HepG2 (cell line): ENCODE results near the gene HHIPL1. TPM values are rescaled to one million over a fixed set of nuclear protein-coding genes. Genes with fewer than 3 reads are reported as not detected.

Experiments
- ATAC-seq: fragments of 200-7000 bp; cut with Tn5 transposase; 3 replicates; pipeline ENCODE4 v1.9.1; 2020; ENCODE audit warnings: mild to moderate bottlenecking, moderate library complexity
- BruUV-seq: library from RNA; stranded (reverse); fragments of 400-500 nt; replicated peaks from 2 replicates; lab custom pipeline; 2021; lab: Mats Ljungman, UMichigan
- CTCF ChIA-PET: fragments of 300-600 bp; formaldehyde crosslinking; extraction: SDS; loops from one replicate; lab custom pipeline; 2021; ENCODE audit warnings: low total read pairs, inconsistent platforms, low intra/inter-chr PET ratio; lab: Yijun Ruan, JAX
- POLR2A ChIA-PET: fragments of 350-600 bp; sonication (Branson Sonifier 250); formaldehyde crosslinking; loops from one replicate; lab custom pipeline; 2020; ENCODE audit warnings: antibody characterized with exemption, inconsistent platforms; lab: Yijun Ruan, JAX
- DNase-seq: peaks from one replicate; pipeline ENCODE4 v3.0.0-alpha.2; 2015; ENCODE audit warnings: low spot score
- FAIRE-seq: peaks from 3 replicates; lab custom pipeline; 2011; peaks lifted over from hg19 to GRCh38; lab: Jason Lieb, UNC
- H2AFZ ChIP-seq: one replicate; pipeline ENCODE4 v1.6.1; 2011; ENCODE audit warnings: low read length, inconsistent platforms
- H3K27ac ChIP-seq: fragments of 300-600 bp; 3 replicates; pipeline ENCODE4 v1.8.0; 2011; ENCODE audit warnings: mixed run types, mild to moderate bottlenecking, mixed read lengths, low read length, inconsistent platforms; ENCODE audit not compliant: insufficient read depth; ENCODE audit errors: extremely low read length
- H3K27me3 ChIP-seq, 2 experiments: fragments of 200-600 bp in 1 of 2; 2 replicates in 1 of 2; 3 replicates in 1 of 2; pipeline versions ENCODE4 v1.6.0 to v1.8.0; 2011; ENCODE audit warnings: low read length in 2 of 2, mild to moderate bottlenecking in 2 of 2, moderate library complexity in 2 of 2, inconsistent platforms in 1 of 2; ENCODE audit not compliant: insufficient read depth in 2 of 2, control insufficient read depth in 1 of 2
- H3K36me3 ChIP-seq, 2 experiments: fragments of 200-600 bp in 1 of 2; replicated peaks in 1 of 2; 2 replicates in 1 of 2; 3 replicates in 1 of 2; pipeline versions ENCODE4 v1.5.1 to v1.8.0; 2011; ENCODE audit warnings: low read length in 2 of 2, inconsistent platforms in 1 of 2; ENCODE audit not compliant: insufficient read depth in 2 of 2, control insufficient read depth in 1 of 2
- H3K4me1 ChIP-seq: 2 replicates; pipeline ENCODE4 v1.5.1; 2012; ENCODE audit warnings: low read length, inconsistent platforms; ENCODE audit not compliant: insufficient read depth
- H3K4me2 ChIP-seq: 2 replicates; pipeline ENCODE4 v1.6.0; 2011; ENCODE audit warnings: low read depth, low read length, inconsistent platforms
- H3K4me3 ChIP-seq, 3 experiments: fragments of 200-600 bp in 1 of 3; sonication (generic), shearing (Covaris generic) in 1 of 3; replicated peaks in 1 of 3; 2 replicates each; pipeline ENCODE4 v1.5.1; 2011 to 2016; ENCODE audit warnings: low read length in 3 of 3, inconsistent platforms in 2 of 3, low read depth in 2 of 3, mild to moderate bottlenecking in 2 of 3, control low read depth in 1 of 3, mixed read lengths in 1 of 3; ENCODE audit not compliant: insufficient read depth in 1 of 3
- H3K79me2 ChIP-seq: one replicate; pipeline ENCODE4 v1.6.1; 2011; ENCODE audit warnings: low read length, inconsistent platforms; ENCODE audit not compliant: insufficient read depth
- H3K9ac ChIP-seq: 2 replicates; pipeline ENCODE4 v1.6.0; 2011; ENCODE audit warnings: mild to moderate bottlenecking, low read depth, low read length, inconsistent platforms; ENCODE audit not compliant: insufficient read depth
- H3K9me3 ChIP-seq: 2 replicates; pipeline ENCODE4 v1.5.1; 2012; ENCODE audit warnings: mild to moderate bottlenecking, low read length
- H4K20me1 ChIP-seq: 2 replicates; pipeline ENCODE4 v1.6.0; 2011; ENCODE audit warnings: inconsistent platforms, mild to moderate bottlenecking, low read length, moderate library complexity; ENCODE audit not compliant: insufficient read depth
- BHLHE40 ChIP-seq: IDR thresholded peaks from 2 replicates; pipeline ENCODE4 v1.6.1; 2011; ENCODE audit warnings: low read length, improper control_type of control experiment
- GLI4 ChIP-seq: sonication (generic); formaldehyde crosslinking; IDR thresholded peaks from 2 replicates; pipeline ENCODE4 v1.5.1; 2020; ENCODE audit warnings: missing genetic modification reagents, mild to moderate bottlenecking, moderate library complexity, borderline replicate concordance
- NPAS2 ChIP-seq: sonication (generic); formaldehyde crosslinking; IDR thresholded peaks from 2 replicates; pipeline ENCODE4 v1.8.0; 2022; ENCODE audit warnings: mild to moderate bottlenecking, missing genetic modification reagents, borderline replicate concordance
- TARDBP ChIP-seq: sonication (generic); formaldehyde crosslinking; IDR thresholded peaks from 2 replicates; pipeline ENCODE4 v1.8.0; 2022; ENCODE audit warnings: mild to moderate bottlenecking, missing genetic modification reagents
- ZFP41 ChIP-seq: sonication (generic); formaldehyde crosslinking; IDR thresholded peaks from 2 replicates; pipeline ENCODE4 v1.4.0; 2020; ENCODE audit warnings: mild to moderate bottlenecking, missing genetic modification reagents, borderline replicate concordance
- ZNF205 ChIP-seq: IDR thresholded peaks from 2 replicates; pipeline ENCODE4 v1.6.1; 2018; ENCODE audit warnings: missing biosample characterization, missing genetic modification reagents
- ZNF296 ChIP-seq: sonication (generic); formaldehyde crosslinking; conservative IDR thresholded peaks from 2 replicates; pipeline ENCODE4 v1.5.0; 2020; ENCODE audit warnings: mild to moderate bottlenecking, missing genetic modification reagents
- ZNF75D ChIP-seq: sonication (generic); formaldehyde crosslinking; IDR thresholded peaks from 2 replicates; pipeline ENCODE4 v1.8.1; 2023; ENCODE audit warnings: missing genetic modification reagents, mild to moderate bottlenecking, borderline replicate concordance
- WGBS: methylation state at CpG from one replicate; pipeline ENCODE4 v1.1.6; 2017; ENCODE audit warnings: low lambda C conversion rate; 5-methylcytosine and 5-hydroxymethylcytosine counted together
- in situ Hi-C: cut with HindIII; loops from 2 replicates; pipeline ENCODE4 v1.10.0; 2017; ENCODE audit warnings: low pct_unique_long_range_greater_than_20kb; ENCODE audit not compliant: extremely low pct_ligation_motif_present
- intact Hi-C: fragments of 100-400 bp; cut with micrococcal nuclease; formaldehyde crosslinking; loops from one replicate; pipeline ENCODE4 v1.10.0; 2022; ENCODE audit not compliant: unreplicated experiment
- polyA plus RNA-seq, 8 experiments: library from polyadenylated mRNA; depleted of rRNA in 3 of 8; stranded (reverse) in 7 of 8; unstranded in 1 of 8; fragments of >200 nt; fragmentation: Illumina TruSeq in 4 of 8; extraction: Trizol in 4 of 8; gene quantifications; 2 replicates each; pipeline versions ENCODE4 v1.2.1 to v1.2.3, GENCODE V29; 2011 to 2016; ENCODE audit warnings: low read depth in 4 of 8, missing spikeins in 1 of 8, mixed read lengths in 1 of 8; ENCODE audit not compliant: insufficient read depth in 1 of 8
- total RNA-seq, 5 experiments: library from RNA; depleted of rRNA; stranded (reverse); fragments of >200 nt; fragmentation: Illumina TruSeq; extraction: Trizol; gene quantifications; 2 replicates each; pipeline ENCODE4 v1.2.3, GENCODE V29; 2016; ENCODE audit warnings: low read depth in 1 of 5
- TF ChIP-seq, protein P1 (sequence below): sonication (generic); formaldehyde crosslinking; IDR thresholded peaks from 2 replicates; pipeline ENCODE4 v1.8.0; 2023; ENCODE audit warnings: mild to moderate bottlenecking, missing genetic modification reagents
- TF ChIP-seq, protein P2 (sequence below): IDR thresholded peaks from 2 replicates; pipeline ENCODE4 v1.6.1; 2016; ENCODE audit warnings: low read depth, borderline replicate concordance
- TF ChIP-seq, protein P3 (sequence below): sonication (generic); formaldehyde crosslinking; IDR thresholded peaks from 2 replicates; pipeline ENCODE4 v1.5.0; 2020; ENCODE audit warnings: missing genetic modification reagents
- TF ChIP-seq, protein P4 (sequence below): sonication (generic); formaldehyde crosslinking; IDR thresholded peaks from 2 replicates; pipeline ENCODE4 v1.4.0; 2020; ENCODE audit warnings: missing genetic modification reagents, borderline replicate concordance

Gene HHIPL1
- total and polyA plus RNA-seq, 2 of the 13 experiments (the other 11 are each of a cell fraction or from before 2014, with no cell fraction given), result not detected

DNA sequence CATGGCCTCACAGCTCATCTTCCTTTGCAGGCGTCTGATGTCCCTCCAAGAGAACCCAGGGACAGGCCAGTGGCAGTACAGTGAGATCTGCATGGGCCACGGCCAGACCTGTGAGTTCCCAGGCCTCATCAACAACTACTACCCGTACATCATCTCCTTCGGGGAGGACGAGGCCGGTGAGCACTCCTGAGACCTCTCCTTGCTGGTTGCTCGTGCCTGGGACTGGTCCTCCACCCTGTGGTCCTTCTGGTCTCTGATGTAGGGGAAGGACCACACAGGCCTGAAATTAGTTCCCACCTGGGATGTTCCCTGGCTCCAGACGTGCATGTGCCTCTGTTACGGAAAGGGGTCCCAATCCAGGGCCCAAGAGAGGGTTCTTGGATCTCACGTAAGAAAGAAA is 17.9 kb downstream of the HHIPL1 start (continued):
- TF ChIP-seq TARDBP (CRISPR knock-in tag) (no peak), GLI4 (CRISPR knock-in tag) (no peak)
- TF ChIP-seq, protein P1, sequence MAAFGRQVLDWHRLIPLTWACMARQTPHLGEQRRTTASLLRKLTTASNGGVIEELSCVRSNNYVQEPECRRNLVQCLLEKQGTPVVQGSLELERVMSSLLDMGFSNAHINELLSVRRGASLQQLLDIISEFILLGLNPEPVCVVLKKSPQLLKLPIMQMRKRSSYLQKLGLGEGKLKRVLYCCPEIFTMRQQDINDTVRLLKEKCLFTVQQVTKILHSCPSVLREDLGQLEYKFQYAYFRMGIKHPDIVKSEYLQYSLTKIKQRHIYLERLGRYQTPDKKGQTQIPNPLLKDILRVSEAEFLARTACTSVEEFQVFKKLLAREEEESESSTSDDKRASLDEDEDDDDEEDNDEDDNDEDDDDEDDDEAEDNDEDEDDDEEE (CRISPR knock-in tag), result no peak

DNA sequence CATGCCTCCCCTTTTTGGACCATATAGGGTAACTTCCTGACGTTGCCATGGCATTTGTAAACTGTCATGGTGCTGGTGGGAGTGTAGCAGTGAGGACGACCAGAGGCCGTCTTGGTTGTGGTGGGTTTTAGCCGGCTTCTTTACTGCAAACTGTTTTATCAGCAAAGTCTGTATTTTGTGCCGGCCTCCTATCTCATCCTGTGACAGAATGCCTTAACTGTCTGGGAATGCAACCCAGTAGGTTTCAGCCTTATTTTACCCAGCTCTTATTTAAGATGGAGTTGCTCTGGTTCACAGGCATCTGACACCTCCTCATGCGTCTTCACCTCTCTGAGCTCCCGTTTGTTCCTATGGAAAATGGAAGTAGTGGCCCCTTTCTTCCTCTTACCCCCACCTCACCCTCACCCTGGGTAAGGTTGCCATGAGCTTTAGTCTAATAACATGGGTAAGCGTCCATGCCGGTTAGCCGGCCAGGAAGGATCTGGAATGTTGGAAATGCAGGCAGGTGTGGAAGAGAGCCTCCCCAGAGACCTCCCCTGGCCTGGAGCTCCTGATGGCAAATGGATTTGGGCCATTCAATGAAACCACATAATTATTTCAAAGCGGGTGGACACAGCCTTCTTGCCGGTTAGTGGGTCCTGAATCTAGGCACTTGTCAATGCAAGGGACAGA is 18.6 kb downstream of the HHIPL1 start:
- H3K9ac ChIP-seq, result no peak overlapping the region
- H3K27ac ChIP-seq, result no peak overlapping the region
- BruUV-seq, result no TSS peak
- H3K4me2 ChIP-seq, result peak overlapping the region; percentile 52
- ChIA-PET CTCF (no interaction called here), POLR2A (interaction anchor here (0.6 kb wide), 1 partner anchor 19 kb away, joined by 3 read pairs; no protein-coding TSS in a partner anchor)
- H3K27me3 ChIP-seq, result peaks cover 4 to 21% of the 10 kb centered on the region in 2 experiments; a peak in 3 of 5 replicates
- 26% methylated on average over 12 of the region's 12 CpGs for WGBS
- peak overlapping the region; percentile 44 for H2AFZ ChIP-seq
- no peak overlapping the region; a peak in 1 of 6 replicates for H3K4me3 ChIP-seq
- ATAC-seq, result no peak
- in situ Hi-C loops, result no loop called here
- intact Hi-C loops, result no loop called here
- H4K20me1 ChIP-seq, result no peaks in the 10 kb centered on the region
- no peaks in the 10 kb centered on the region for H3K9me3 ChIP-seq
- H3K79me2 ChIP-seq, result no peaks in the 10 kb centered on the region
- no peak for FAIRE-seq
- no peaks in the 10 kb centered on the region for H3K36me3 ChIP-seq
- no peak for DNase-seq
- peaks cover 37% of the 10 kb centered on the region for H3K4me1 ChIP-seq
- TF ChIP-seq, protein P2, sequence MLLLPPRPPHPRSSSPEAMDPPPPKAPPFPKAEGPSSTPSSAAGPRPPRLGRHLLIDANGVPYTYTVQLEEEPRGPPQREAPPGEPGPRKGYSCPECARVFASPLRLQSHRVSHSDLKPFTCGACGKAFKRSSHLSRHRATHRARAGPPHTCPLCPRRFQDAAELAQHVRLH, result no peak
- TF ChIP-seq ZNF75D (CRISPR knock-in tag) (no peak), NPAS2 (CRISPR knock-in tag) (no peak), BHLHE40 (no peak), ZNF296 (CRISPR knock-in tag) (no peak), ZFP41 (CRISPR knock-in tag) (no peak), ZNF205 (CRISPR knock-in tag) (no peak)
- TF ChIP-seq, protein P3, sequence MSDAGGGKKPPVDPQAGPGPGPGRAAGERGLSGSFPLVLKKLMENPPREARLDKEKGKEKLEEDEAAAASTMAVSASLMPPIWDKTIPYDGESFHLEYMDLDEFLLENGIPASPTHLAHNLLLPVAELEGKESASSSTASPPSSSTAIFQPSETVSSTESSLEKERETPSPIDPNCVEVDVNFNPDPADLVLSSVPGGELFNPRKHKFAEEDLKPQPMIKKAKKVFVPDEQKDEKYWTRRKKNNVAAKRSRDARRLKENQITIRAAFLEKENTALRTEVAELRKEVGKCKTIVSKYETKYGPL (CRISPR knock-in tag), result no peak
- TF ChIP-seq, protein P4, sequence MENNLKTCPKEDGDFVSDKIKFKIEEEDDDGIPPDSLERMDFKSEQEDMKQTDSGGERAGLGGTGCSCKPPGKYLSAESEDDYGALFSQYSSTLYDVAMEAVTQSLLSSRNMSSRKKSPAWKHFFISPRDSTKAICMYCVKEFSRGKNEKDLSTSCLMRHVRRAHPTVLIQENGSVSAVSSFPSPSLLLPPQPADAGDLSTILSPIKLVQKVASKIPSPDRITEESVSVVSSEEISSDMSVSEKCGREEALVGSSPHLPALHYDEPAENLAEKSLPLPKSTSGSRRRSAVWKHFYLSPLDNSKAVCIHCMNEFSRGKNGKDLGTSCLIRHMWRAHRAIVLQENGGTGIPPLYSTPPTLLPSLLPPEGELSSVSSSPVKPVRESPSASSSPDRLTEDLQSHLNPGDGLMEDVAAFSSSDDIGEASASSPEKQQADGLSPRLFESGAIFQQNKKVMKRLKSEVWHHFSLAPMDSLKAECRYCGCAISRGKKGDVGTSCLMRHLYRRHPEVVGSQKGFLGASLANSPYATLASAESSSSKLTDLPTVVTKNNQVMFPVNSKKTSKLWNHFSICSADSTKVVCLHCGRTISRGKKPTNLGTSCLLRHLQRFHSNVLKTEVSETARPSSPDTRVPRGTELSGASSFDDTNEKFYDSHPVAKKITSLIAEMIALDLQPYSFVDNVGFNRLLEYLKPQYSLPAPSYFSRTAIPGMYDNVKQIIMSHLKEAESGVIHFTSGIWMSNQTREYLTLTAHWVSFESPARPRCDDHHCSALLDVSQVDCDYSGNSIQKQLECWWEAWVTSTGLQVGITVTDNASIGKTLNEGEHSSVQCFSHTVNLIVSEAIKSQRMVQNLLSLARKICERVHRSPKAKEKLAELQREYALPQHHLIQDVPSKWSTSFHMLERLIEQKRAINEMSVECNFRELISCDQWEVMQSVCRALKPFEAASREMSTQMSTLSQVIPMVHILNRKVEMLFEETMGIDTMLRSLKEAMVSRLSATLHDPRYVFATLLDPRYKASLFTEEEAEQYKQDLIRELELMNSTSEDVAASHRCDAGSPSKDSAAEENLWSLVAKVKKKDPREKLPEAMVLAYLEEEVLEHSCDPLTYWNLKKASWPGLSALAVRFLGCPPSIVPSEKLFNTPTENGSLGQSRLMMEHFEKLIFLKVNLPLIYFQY, result no peak
